Cardiac muscle cell (in vitro differentiated cells and primary cell): ENCODE results near the gene FLYWCH2. TPM values are rescaled to one million over a fixed set of nuclear protein-coding genes. Genes with fewer than 3 reads are reported as not detected.
"Not testable (repeated sequence)": the region's sequence is repeated elsewhere in the genome, so short reads cannot be mapped to it uniquely, and the experiment has no call there.

Experiments used
- DNase-seq, 2 donors: peaks; one replicate each; pipeline versions ENCODE4 v3.0.0 to v3.0.0-alpha.2; 2010 to 2017; ENCODE audit warnings: low read depth in 1 of 2, low spot score in 1 of 2
- H3K27ac ChIP-seq: fragments of 200-600 bp; sonication (generic); 2 replicates; pipeline ENCODE4 v1.5.1; 2016
- H3K27me3 ChIP-seq: fragments of 200-600 bp; sonication (generic); 2 replicates; pipeline ENCODE4 v1.6.0; 2016; ENCODE audit warnings: control low read depth
- H3K36me3 ChIP-seq: fragments of 200-600 bp; sonication (generic); 2 replicates; pipeline ENCODE4 v1.5.1; 2016; ENCODE audit warnings: control low read depth
- H3K4me1 ChIP-seq: fragments of 200-600 bp; sonication (generic); 2 replicates; pipeline ENCODE4 v1.8.1; 2017; ENCODE audit warnings: low read depth, mild to moderate bottlenecking, mixed run types
- H3K4me3 ChIP-seq: fragments of 200-600 bp; sonication (generic); 2 replicates; pipeline ENCODE4 v1.5.1; 2016; ENCODE audit warnings: mild to moderate bottlenecking
- H3K9me3 ChIP-seq: fragments of 200-600 bp; sonication (generic); 2 replicates; pipeline ENCODE4 v1.5.1; 2017; ENCODE audit warnings: low read depth, mild to moderate bottlenecking, control low read depth
- polyA plus RNA-seq: library from polyadenylated mRNA; unstranded; fragments of >200 nt; fragmentation: Nextera tagmentation; extraction: Ambion mirVana; gene quantifications from 2 replicates; pipeline ENCODE4 v1.2.1, GENCODE V29; 2016
- total RNA-seq: library from RNA; depleted of rRNA; stranded (reverse); fragments of >200 nt; gene quantifications from 2 replicates; pipeline ENCODE4 v1.2.3, GENCODE V29; 2016
- TF ChIP-seq, protein P1 (sequence below): IDR thresholded peaks from 2 replicates; pipeline ENCODE4 v1.5.1; 2012; ENCODE audit warnings: low read depth, mild to moderate bottlenecking, low read length

Gene FLYWCH2
- total and polyA plus RNA-seq, 2 experiments from 2014 or later: 66.1 to 134 TPM

GRCh38 chr16:2927010-2927646 lies 44.1 kb downstream of the FLYWCH2 start:
- Histone ChIP-seq H3K9me3 (no peaks in the 10 kb centered on the region), H3K27ac (no peak overlapping the region), H3K27me3 (no peaks in the 10 kb centered on the region), H3K36me3 (no peaks in the 10 kb centered on the region), H3K4me1 (no peaks in the 10 kb centered on the region), H3K4me3 (no peak overlapping the region)
- peak; percentile 90 to 91 for DNase-seq
- TF ChIP-seq, protein P1, sequence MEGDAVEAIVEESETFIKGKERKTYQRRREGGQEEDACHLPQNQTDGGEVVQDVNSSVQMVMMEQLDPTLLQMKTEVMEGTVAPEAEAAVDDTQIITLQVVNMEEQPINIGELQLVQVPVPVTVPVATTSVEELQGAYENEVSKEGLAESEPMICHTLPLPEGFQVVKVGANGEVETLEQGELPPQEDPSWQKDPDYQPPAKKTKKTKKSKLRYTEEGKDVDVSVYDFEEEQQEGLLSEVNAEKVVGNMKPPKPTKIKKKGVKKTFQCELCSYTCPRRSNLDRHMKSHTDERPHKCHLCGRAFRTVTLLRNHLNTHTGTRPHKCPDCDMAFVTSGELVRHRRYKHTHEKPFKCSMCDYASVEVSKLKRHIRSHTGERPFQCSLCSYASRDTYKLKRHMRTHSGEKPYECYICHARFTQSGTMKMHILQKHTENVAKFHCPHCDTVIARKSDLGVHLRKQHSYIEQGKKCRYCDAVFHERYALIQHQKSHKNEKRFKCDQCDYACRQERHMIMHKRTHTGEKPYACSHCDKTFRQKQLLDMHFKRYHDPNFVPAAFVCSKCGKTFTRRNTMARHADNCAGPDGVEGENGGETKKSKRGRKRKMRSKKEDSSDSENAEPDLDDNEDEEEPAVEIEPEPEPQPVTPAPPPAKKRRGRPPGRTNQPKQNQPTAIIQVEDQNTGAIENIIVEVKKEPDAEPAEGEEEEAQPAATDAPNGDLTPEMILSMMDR: peak; percentile 92

GRCh38 chr16:2928151-2928550 lies 45.1 kb downstream of the FLYWCH2 start:
- not testable (repeated sequence) for H3K9me3 ChIP-seq, H3K4me1 ChIP-seq, H3K4me3 ChIP-seq, DNase-seq, H3K27me3 ChIP-seq, H3K27ac ChIP-seq, H3K36me3 ChIP-seq

DNA sequence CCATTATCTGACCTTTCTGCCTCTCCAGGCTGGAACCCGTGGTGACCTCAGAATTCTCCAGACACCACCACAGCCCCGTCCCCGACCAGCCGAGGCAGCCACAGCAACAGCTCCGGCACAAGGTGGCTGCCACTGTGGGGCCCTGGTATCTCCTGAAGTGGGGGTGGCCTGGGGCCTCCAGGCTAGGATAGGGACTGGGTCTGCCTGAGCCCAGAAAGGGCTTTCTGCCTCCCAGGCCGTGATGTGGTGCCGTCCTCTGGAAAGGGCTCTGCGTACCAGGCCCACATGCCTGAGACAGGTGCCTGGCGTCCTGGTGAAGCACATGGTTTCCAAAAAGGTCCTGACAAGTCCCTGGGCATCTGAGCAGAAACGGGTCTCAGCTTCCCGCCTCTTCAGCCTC lies 45.8 kb downstream of the FLYWCH2 start:
- Histone ChIP-seq H3K4me1 (no peaks in the 10 kb centered on the region), H3K27me3 (no peaks in the 10 kb centered on the region), H3K4me3 (no peak overlapping the region), H3K27ac (no peak overlapping the region), H3K9me3 (no peaks in the 10 kb centered on the region), H3K36me3 (no peaks in the 10 kb centered on the region)
- DNase-seq: no peak
- TF ChIP-seq, protein P1: no peak

GRCh38 chr16:2929693-2930092 lies 46.7 kb downstream of the FLYWCH2 start:
- no peak for DNase-seq
- TF ChIP-seq, protein P1: no peak
- Histone ChIP-seq H3K9me3 (no peaks in the 10 kb centered on the region), H3K27ac (no peak overlapping the region), H3K36me3 (no peaks in the 10 kb centered on the region), H3K27me3 (no peaks in the 10 kb centered on the region), H3K4me3 (no peak overlapping the region), H3K4me1 (no peaks in the 10 kb centered on the region)

GRCh38 chr16:2930236-2930635 lies 47.2 kb downstream of the FLYWCH2 start:
- Histone ChIP-seq H3K9me3 (no peaks in the 10 kb centered on the region), H3K27me3 (no peaks in the 10 kb centered on the region), H3K4me3 (no peak overlapping the region), H3K27ac (no peak overlapping the region), H3K4me1 (no peaks in the 10 kb centered on the region), H3K36me3 (no peaks in the 10 kb centered on the region)
- no peak for DNase-seq
- TF ChIP-seq, protein P1: no peak

GRCh38 chr16:2931231-2931914 lies 48.4 kb downstream of the FLYWCH2 start:
- not testable (repeated sequence) for H3K27me3 ChIP-seq, H3K9me3 ChIP-seq, H3K4me3 ChIP-seq, DNase-seq, H3K36me3 ChIP-seq, H3K4me1 ChIP-seq, H3K27ac ChIP-seq
